Measurements from ENCODE around the gene ENOX1. TPM values are rescaled to one million over a fixed set of nuclear protein-coding genes. Genes with fewer than 3 reads are reported as not detected.

ENOX1 gene
- total and polyA plus RNA-seq, 2 of the 8 experiments (the other 6 are each of a cell fraction or from before 2014, with no cell fraction given) = 0.23 to 0.37 TPM

- TF ChIP-seq GABPA (IDR thresholded peaks at IDR 0.05; ENCODE audit: borderline replicate concordance, insufficient read depth, low read length) = no peak
- TF ChIP-seq MAFK (IDR thresholded peaks at IDR 0.05; ENCODE audit: low read depth, low read length) = no peak
- TF ChIP-seq EZH2 (IDR thresholded peaks at IDR 0.05; ENCODE audit: low read depth, low read length, severe bottlenecking) = no peak
- no peak for TF ChIP-seq KDM5A (IDR thresholded peaks at IDR 0.05; ENCODE audit: low read length)
- no peak for TF ChIP-seq FOSL1 (IDR thresholded peaks at IDR 0.05; ENCODE audit: insufficient read depth, low read depth, low read length)
- no peak for TF ChIP-seq TAF7 (optimal IDR thresholded peaks at IDR 0.05; ENCODE audit: borderline replicate concordance, low read depth, low read length)
- TF ChIP-seq TBP (IDR thresholded peaks at IDR 0.05; ENCODE audit: low read depth, low read length) = no peak
- no peak for TF ChIP-seq E2F6 (IDR thresholded peaks at IDR 0.05)
- no peak for TF ChIP-seq SAP30 (IDR thresholded peaks at IDR 0.05; ENCODE audit: insufficient read depth, insufficient replicate concordance, low read length)
Observed at GRCh38 chr13:43363156-43363953, 423.4 kb downstream of the ENOX1 start (continued).

Measured in H1 (cell line).